ENCODE data around the gene FEN1. TPM values are rescaled to one million over a fixed set of nuclear protein-coding genes. Genes with fewer than 3 reads are reported as not detected.

Gene FEN1
- total and polyA plus RNA-seq, 2 of the 13 experiments (the other 11 are each of a cell fraction or from before 2014, with no cell fraction given): 12.4 to 102 TPM

DNA sequence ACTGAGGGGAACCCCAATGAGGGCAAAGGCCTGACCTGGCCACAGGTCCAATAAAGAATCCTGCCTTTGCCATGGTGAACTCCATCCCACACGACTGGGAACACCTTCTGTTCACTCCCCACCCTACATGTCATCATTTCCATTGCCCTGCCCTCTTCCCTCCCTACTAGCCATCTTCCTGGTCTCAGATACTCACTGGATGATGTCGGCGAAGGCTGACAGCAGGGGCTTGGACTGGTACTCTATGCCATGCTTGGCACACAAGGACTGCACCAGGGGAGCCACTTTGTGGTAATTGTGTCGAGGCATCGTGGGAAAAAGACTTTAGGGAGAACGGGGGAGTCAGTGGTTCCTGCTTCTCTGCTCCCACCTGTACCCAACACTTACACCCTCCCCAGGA lies 9.9 kb downstream of the FEN1 start (continued):
- TF ChIP-seq ZNF350 (CRISPR knock-in tag; IDR thresholded peaks at IDR 0.05; ENCODE audit: borderline replicate concordance, low read depth) (no peak), ZNF776 (CRISPR knock-in tag; IDR thresholded peaks at IDR 0.05) (no peak)

DNA sequence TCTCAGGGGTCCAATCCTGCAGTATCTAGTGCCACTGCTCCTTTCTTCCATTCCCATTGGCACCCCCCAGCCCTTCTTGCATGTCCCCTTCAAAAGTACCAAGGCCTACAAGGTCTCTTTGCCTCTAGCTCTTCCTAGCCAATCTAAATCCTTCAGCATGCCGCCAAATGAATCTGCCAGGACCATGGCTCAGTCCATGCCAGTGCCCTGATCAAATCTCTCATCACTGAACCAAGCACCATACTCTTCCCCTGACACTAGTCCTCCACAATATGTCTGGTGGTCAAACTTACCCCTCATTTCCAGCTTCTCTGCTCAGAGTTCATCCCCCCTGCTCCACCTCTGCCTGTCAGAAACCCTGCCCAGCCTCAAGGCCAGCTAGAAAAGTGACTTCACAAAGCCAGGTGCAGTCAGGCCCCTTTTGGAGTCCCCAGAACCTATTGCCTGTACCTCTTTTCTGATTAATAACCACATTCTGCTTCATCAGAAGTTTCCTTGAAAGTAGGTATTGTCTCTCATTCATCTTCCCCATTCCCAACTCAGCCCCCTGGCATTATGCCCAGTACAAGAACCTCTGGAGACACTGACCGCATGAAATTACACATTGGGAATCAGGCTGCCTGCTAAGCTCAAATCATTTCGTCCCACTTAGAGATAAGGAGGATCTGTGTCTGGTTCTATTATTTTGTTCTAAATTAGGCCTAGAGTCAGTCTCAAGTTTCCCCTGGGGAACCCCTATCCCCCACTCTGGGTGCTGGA lies 11.4 kb downstream of the FEN1 start:
- Histone ChIP-seq H3K27ac (ENCODE audit: extremely low read length, insufficient read depth, low read length) (no peak overlapping the region), H3K79me2 (ENCODE audit: insufficient read depth, low read length) (no peaks in the 10 kb centered on the region), H2AFZ (ENCODE audit: low read length) (no peak overlapping the region), H3K9ac (ENCODE audit: insufficient read depth, low read depth, low read length) (no peak overlapping the region), H3K4me2 (ENCODE audit: low read depth, low read length) (no peak overlapping the region), H4K20me1 (ENCODE audit: insufficient read depth, low read length) (no peaks in the 10 kb centered on the region), H3K4me3 (replicated peaks in 1 of 3; ENCODE audit: insufficient read depth in 1 of 3, low read depth in 2 of 3, low read length in 3 of 3) (no peak overlapping the region), H3K4me1 (ENCODE audit: insufficient read depth, low read length) (peaks cover 6% of the 10 kb centered on the region; the same call in 1 of the 2 replicates), H3K36me3 (replicated peaks in 1 of 2; ENCODE audit: control insufficient read depth in 1 of 2, insufficient read depth in 2 of 2, low read length in 2 of 2) (peaks cover 24 to 71% of the 10 kb centered on the region in 2 experiments), H3K9me3 (ENCODE audit: low read length) (no peaks in the 10 kb centered on the region), H3K27me3 (ENCODE audit: control insufficient read depth in 1 of 2, insufficient read depth in 2 of 2, low read length in 2 of 2) (no peaks in the 10 kb centered on the region; a peak in 1 of 5 replicates)
- ChIA-PET POLR2A (interaction anchor here (2.3 kb wide), 1 partner anchor 11 kb away, joined by 7 read pairs; no protein-coding TSS in a partner anchor), CTCF (ENCODE audit: low intra/inter-chr PET ratio, low total read pairs) (no interaction called here)
- DNase-seq (ENCODE audit: low spot score) (no peak), FAIRE-seq (no peak), ATAC-seq (no peak)
- TF ChIP-seq ZNF563 (CRISPR knock-in tag; IDR thresholded peaks at IDR 0.05) (no peak), HOXD1 (CRISPR knock-in tag; IDR thresholded peaks at IDR 0.05) (no peak), ZNF282 (IDR thresholded peaks at IDR 0.05; ENCODE audit: partially characterized antibody) (no peak), ZFP36L2 (CRISPR knock-in tag; IDR thresholded peaks at IDR 0.05) (no peak), SOX5 (CRISPR knock-in tag; IDR thresholded peaks at IDR 0.05; ENCODE audit: borderline replicate concordance) (no peak), CHD4 (IDR thresholded peaks at IDR 0.05; ENCODE audit: borderline replicate concordance, low read length) (no peak), YY1 (IDR thresholded peaks at IDR 0.05; ENCODE audit: insufficient read depth, insufficient replicate concordance, low read depth, low read length) (no peak), ZNF83 (CRISPR knock-in tag; IDR thresholded peaks at IDR 0.05; ENCODE audit: borderline replicate concordance) (no peak)
- TF ChIP-seq, protein P1, sequence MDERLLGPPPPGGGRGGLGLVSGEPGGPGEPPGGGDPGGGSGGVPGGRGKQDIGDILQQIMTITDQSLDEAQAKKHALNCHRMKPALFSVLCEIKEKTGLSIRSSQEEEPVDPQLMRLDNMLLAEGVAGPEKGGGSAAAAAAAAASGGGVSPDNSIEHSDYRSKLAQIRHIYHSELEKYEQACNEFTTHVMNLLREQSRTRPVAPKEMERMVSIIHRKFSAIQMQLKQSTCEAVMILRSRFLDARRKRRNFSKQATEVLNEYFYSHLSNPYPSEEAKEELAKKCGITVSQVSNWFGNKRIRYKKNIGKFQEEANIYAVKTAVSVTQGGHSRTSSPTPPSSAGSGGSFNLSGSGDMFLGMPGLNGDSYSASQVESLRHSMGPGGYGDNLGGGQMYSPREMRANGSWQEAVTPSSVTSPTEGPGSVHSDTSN (CRISPR knock-in tag; IDR thresholded peaks at IDR 0.05): no peak
- TF ChIP-seq, protein P2, sequence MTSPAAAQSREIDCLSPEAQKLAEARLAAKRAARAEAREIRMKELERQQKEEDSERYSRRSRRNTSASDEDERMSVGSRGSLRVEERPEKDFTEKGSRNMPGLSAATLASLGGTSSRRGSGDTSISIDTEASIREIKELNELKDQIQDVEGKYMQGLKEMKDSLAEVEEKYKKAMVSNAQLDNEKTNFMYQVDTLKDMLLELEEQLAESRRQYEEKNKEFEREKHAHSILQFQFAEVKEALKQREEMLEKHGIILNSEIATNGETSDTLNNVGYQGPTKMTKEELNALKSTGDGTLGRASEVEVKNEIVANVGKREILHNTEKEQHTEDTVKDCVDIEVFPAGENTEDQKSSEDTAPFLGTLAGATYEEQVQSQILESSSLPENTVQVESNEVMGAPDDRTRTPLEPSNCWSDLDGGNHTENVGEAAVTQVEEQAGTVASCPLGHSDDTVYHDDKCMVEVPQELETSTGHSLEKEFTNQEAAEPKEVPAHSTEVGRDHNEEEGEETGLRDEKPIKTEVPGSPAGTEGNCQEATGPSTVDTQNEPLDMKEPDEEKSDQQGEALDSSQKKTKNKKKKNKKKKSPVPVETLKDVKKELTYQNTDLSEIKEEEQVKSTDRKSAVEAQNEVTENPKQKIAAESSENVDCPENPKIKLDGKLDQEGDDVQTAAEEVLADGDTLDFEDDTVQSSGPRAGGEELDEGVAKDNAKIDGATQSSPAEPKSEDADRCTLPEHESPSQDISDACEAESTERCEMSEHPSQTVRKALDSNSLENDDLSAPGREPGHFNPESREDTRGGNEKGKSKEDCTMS (CRISPR knock-in tag; conservative IDR thresholded peaks at IDR 0.05): no peak
- intact Hi-C loops (cut with micrococcal nuclease; ENCODE audit: unreplicated experiment) (no loop called here), in situ Hi-C loops (cut with HindIII; ENCODE audit: extremely low pct_ligation_motif_present, low pct_unique_long_range_greater_than_20kb) (no loop called here)
- BruUV-seq (replicated peaks): no TSS peak
- 96% methylated on average over 3 of the region's 3 CpGs for whole genome bisulfite sequencing (ENCODE audit: low lambda C conversion rate)
